Osteoblast (primary cell): ENCODE measurements around the gene TP53INP2. TPM values are rescaled to one million over a fixed set of nuclear protein-coding genes. Genes with fewer than 3 reads are reported as not detected.
A peak's percentile ranks its signal among the peaks of the same experiment; 100 is the strongest.

Experiments
- DNase-seq: peaks from one replicate; pipeline ENCODE4 v3.0.0; 2011; ENCODE audit warnings: low spot score, mixed read lengths; ENCODE audit not compliant: insufficient read length; ENCODE audit errors: missing footprints
- H2AFZ ChIP-seq: 2 replicates; pipeline ENCODE4 v1.6.0; 2011; ENCODE audit warnings: mild to moderate bottlenecking, low read length
- H3K27ac ChIP-seq: 2 replicates; pipeline ENCODE4 v1.5.1; 2011; ENCODE audit warnings: mild to moderate bottlenecking, low read depth, low read length, moderate library complexity
- H3K27me3 ChIP-seq: 2 replicates; pipeline ENCODE4 v1.6.0; 2012; ENCODE audit warnings: mild to moderate bottlenecking, control low read depth, inconsistent platforms, low read length, moderate library complexity; ENCODE audit not compliant: insufficient read depth
- H3K36me3 ChIP-seq: 2 replicates; pipeline ENCODE4 v1.5.1; 2011; ENCODE audit warnings: mild to moderate bottlenecking, low read length, control low read depth, moderate library complexity; ENCODE audit not compliant: insufficient read depth
- H3K4me1 ChIP-seq: 2 replicates; pipeline ENCODE4 v1.5.1; 2011; ENCODE audit warnings: mild to moderate bottlenecking, low read length, control low read depth, moderate library complexity; ENCODE audit not compliant: insufficient read depth
- H3K4me2 ChIP-seq: 2 replicates; pipeline ENCODE4 v1.6.0; 2011; ENCODE audit warnings: mild to moderate bottlenecking, low read length; ENCODE audit not compliant: insufficient read depth
- H3K4me3 ChIP-seq: fragments of 200-600 bp; sonication (generic); 3 replicates; pipeline ENCODE4 v1.5.1; 2012; ENCODE audit warnings: mild to moderate bottlenecking, low read length, inconsistent platforms; ENCODE audit not compliant: insufficient read depth
- H3K79me2 ChIP-seq: 2 replicates; pipeline ENCODE4 v1.6.0; 2012; ENCODE audit warnings: mild to moderate bottlenecking, low read length, control low read depth, inconsistent platforms; ENCODE audit not compliant: insufficient read depth
- H3K9me3 ChIP-seq: 2 replicates; pipeline ENCODE4 v1.5.1; 2011; ENCODE audit warnings: low read depth, low read length, control low read depth
- H4K20me1 ChIP-seq: 2 replicates; pipeline ENCODE4 v1.6.0; 2012; ENCODE audit warnings: mild to moderate bottlenecking, low read length, control low read depth; ENCODE audit not compliant: insufficient read depth
- CTCF ChIP-seq: IDR thresholded peaks from 2 replicates; pipeline ENCODE4 v1.5.1; 2011; ENCODE audit warnings: mild to moderate bottlenecking, low read depth, low read length, moderate library complexity; ENCODE audit errors: extremely low read depth
- total RNA-seq: library from RNA; depleted of rRNA; stranded (reverse); fragments of >200 nt; gene quantifications from 2 replicates; pipeline ENCODE4 v1.2.3, GENCODE V29; 2012

Gene TP53INP2
- total RNA-seq, 1 donor = 8.0 TPM

- Histone ChIP-seq H3K79me2 (peaks cover 4% of the 10 kb centered on the region), H4K20me1 (no peaks in the 10 kb centered on the region), H2AFZ (peak overlapping the region; percentile 93), H3K4me3 (peak overlapping the region; percentile 88), H3K4me2 (peak overlapping the region; percentile 98), H3K27me3 (peaks cover 4% of the 10 kb centered on the region), H3K9me3 (no peaks in the 10 kb centered on the region), H3K36me3 (no peaks in the 10 kb centered on the region), H3K27ac (peak overlapping the region; percentile 87), H3K4me1 (peaks cover 21% of the 10 kb centered on the region)
- TF ChIP-seq CTCF = peak; percentile 5
- peak; percentile 77 for DNase-seq
Observed at GRCh38 chr20:34703424-34704176, 544 bp upstream of the TP53INP2 start.

GRCh38 chr20:34705008-34705396 is 858 bp downstream of the TP53INP2 start:
- no peaks in the 10 kb centered on the region for H4K20me1 ChIP-seq
- peak overlapping the region; percentile 84 for H3K27ac ChIP-seq
- peaks cover 4% of the 10 kb centered on the region for H3K79me2 ChIP-seq
- peaks cover 21% of the 10 kb centered on the region for H3K4me1 ChIP-seq
- H3K27me3 ChIP-seq = peaks cover 4% of the 10 kb centered on the region
- peak overlapping the region; percentile 86 for H2AFZ ChIP-seq
- TF ChIP-seq CTCF = no peak
- H3K36me3 ChIP-seq = no peaks in the 10 kb centered on the region
- DNase-seq = no peak
- peak overlapping the region; percentile 88 for H3K4me3 ChIP-seq
- peak overlapping the region; percentile 98 for H3K4me2 ChIP-seq
- no peaks in the 10 kb centered on the region for H3K9me3 ChIP-seq

GRCh38 chr20:34705397-34706301 is 1.5 kb downstream of the TP53INP2 start:
- Histone ChIP-seq H3K27me3 (peaks cover 4% of the 10 kb centered on the region), H2AFZ (no peak overlapping the region), H3K79me2 (peaks cover 4% of the 10 kb centered on the region), H3K4me2 (peak overlapping the region; percentile 98), H3K4me1 (peaks cover 27% of the 10 kb centered on the region), H3K9me3 (no peaks in the 10 kb centered on the region), H4K20me1 (peaks cover 4% of the 10 kb centered on the region), H3K27ac (peak overlapping the region; percentile 84), H3K4me3 (peak overlapping the region; percentile 88), H3K36me3 (no peaks in the 10 kb centered on the region)
- no peak for TF ChIP-seq CTCF
- peak; percentile 93 for DNase-seq
